ENCODE measurements around the gene TMEM143.
A peak's percentile ranks its signal among the peaks of the same experiment; 100 is the strongest.

The TMEM143 gene

DNA sequence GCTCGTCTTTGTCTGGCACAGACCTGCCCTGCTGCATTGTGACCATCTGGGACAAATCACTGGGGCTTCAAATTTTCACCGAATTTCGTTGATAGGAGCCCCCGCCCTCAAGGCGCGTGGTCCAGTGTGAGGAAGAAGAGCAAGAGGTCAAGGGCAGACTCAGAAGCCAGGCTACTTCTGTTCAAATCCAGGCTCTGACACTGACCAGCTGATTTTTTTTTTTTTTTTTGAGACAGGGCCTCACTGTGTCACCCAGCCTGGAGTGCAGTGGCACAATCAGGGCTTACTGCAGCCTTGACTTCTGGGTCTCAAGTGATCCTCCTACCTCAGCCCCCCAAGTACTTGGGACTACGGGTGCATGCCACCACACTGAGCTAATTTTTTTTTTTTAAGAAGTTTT, 7.6 kb upstream of the TMEM143 start:
- TF ChIP-seq, protein P1, sequence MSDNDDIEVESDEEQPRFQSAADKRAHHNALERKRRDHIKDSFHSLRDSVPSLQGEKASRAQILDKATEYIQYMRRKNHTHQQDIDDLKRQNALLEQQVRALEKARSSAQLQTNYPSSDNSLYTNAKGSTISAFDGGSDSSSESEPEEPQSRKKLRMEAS (IDR thresholded peaks at IDR 0.05; ENCODE audit: low read depth, low read length): no peak
- TF ChIP-seq MYC (IDR thresholded peaks at IDR 0.05; ENCODE audit: low read depth, low read length): no peak

DNA sequence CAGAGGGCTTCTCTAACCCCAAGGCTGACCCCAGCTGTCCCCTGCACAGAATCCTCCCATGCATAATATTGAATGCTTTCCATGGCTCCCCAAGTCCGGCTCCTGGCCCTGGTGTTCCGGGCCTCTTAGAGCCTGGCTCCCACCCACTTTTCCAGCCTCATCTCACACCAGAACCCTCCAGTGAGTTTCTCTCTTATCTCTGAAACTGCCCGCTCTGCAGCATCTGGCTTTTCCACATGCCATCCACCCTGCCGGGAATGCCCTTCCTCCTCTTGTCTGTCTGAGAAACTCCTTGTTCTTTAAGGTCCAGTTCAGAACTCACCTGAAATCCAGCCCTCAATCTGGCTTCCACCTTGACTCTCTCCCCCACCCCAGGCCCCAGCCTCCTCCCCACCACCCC, 7.2 kb upstream of the TMEM143 start:
- no peak overlapping the region for H3K4me3 ChIP-seq (ENCODE audit: low read depth, low read length)
- DNase-seq (ENCODE audit: low read depth): no peak
- no peak for TF ChIP-seq MYC (IDR thresholded peaks at IDR 0.05; ENCODE audit: low read depth, low read length)
- TF ChIP-seq, protein P2, sequence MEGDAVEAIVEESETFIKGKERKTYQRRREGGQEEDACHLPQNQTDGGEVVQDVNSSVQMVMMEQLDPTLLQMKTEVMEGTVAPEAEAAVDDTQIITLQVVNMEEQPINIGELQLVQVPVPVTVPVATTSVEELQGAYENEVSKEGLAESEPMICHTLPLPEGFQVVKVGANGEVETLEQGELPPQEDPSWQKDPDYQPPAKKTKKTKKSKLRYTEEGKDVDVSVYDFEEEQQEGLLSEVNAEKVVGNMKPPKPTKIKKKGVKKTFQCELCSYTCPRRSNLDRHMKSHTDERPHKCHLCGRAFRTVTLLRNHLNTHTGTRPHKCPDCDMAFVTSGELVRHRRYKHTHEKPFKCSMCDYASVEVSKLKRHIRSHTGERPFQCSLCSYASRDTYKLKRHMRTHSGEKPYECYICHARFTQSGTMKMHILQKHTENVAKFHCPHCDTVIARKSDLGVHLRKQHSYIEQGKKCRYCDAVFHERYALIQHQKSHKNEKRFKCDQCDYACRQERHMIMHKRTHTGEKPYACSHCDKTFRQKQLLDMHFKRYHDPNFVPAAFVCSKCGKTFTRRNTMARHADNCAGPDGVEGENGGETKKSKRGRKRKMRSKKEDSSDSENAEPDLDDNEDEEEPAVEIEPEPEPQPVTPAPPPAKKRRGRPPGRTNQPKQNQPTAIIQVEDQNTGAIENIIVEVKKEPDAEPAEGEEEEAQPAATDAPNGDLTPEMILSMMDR (IDR thresholded peaks at IDR 0.05; ENCODE audit: low read depth, low read length): no peak
- TF ChIP-seq, protein P1 (IDR thresholded peaks at IDR 0.05; ENCODE audit: low read depth, low read length): no peak
- no peak for TF ChIP-seq POLR2A (IDR thresholded peaks at IDR 0.05; ENCODE audit: extremely low read depth, insufficient read length)

More for the DNA sequence above, 7.6 kb upstream of the TMEM143 start:
- H3K4me3 ChIP-seq (ENCODE audit: low read depth, low read length): no peak overlapping the region
- DNase-seq (ENCODE audit: low read depth): no peak

DNA sequence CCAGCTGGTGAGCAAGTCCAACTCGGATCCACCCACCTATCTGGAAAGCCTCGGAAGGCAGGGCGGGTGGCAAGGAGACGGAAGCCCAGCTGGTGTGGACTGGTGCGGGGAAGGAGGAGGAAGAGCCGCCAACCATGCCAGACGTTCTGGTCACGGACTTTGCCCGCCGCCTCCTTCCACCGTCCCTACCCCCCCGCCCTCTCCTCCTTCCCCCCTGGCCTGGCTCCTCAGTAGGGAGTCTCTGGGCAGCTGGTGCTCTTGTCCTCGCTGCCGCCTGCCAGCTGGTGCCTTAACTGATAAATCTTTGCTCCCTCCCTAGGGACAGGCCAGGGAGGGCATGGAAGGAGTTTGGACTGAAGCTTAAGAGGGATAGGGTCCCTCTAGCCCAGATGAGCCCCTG, 5.2 kb upstream of the TMEM143 start:
- H3K4me3 ChIP-seq (ENCODE audit: low read depth, low read length): no peak overlapping the region
- no peak for DNase-seq (ENCODE audit: low read depth)
- TF ChIP-seq POLR2A (IDR thresholded peaks at IDR 0.05; ENCODE audit: extremely low read depth, insufficient read length) (no peak), MYC (IDR thresholded peaks at IDR 0.05; ENCODE audit: low read depth, low read length) (no peak)
- TF ChIP-seq, protein P2 (IDR thresholded peaks at IDR 0.05; ENCODE audit: low read depth, low read length): no peak
- TF ChIP-seq, protein P1 (IDR thresholded peaks at IDR 0.05; ENCODE audit: low read depth, low read length): no peak

DNA sequence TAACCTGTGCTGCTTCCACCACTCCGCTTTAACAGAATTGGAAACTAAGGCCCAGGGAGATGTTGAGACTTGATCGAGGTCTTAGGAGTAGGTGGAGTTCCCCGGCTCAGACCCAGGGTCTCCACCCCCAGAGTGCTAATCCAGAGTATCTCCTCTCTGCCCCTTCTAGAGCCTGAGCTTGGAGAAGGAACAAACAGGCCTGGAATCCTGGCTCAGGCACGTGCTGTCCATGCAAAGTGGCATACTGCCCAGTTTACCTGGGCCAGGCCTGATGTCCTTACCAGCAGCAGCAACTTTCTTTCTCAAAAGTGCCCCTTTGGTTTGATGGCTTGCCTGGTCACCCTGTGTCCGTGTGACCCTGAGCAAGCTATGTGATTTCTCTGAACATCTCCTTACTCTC, 4.1 kb upstream of the TMEM143 start:
- TF ChIP-seq MYC (IDR thresholded peaks at IDR 0.05; ENCODE audit: low read depth, low read length): no peak
- no peak for TF ChIP-seq POLR2A (IDR thresholded peaks at IDR 0.05; ENCODE audit: extremely low read depth, insufficient read length)
- TF ChIP-seq, protein P2 (IDR thresholded peaks at IDR 0.05; ENCODE audit: low read depth, low read length): no peak
- TF ChIP-seq, protein P1 (IDR thresholded peaks at IDR 0.05; ENCODE audit: low read depth, low read length): no peak
- H3K4me3 ChIP-seq (ENCODE audit: low read depth, low read length): no peak overlapping the region
- DNase-seq (ENCODE audit: low read depth): no peak

DNA sequence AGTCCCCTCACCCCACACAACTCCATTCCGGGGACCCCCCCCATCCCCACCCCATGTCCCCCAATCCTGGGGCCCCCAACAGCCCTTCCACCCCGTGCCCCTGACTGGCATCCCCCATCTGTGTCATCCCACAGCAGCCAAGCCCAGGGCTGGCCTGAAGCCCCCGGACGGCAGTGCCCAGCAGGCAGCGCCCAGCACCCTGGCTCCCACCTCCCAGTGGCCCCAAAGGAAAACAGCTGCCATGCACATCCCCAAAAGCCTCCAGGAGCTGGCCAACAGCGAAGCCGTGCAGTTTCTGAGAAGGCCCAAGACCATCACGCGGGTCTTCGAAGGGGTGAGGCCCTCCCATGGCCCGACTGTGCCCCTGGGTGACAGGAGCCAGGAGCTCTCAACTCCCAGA, 1.9 kb upstream of the TMEM143 start:
- TF ChIP-seq, protein P2 (IDR thresholded peaks at IDR 0.05; ENCODE audit: low read depth, low read length): no peak
- TF ChIP-seq POLR2A (IDR thresholded peaks at IDR 0.05; ENCODE audit: extremely low read depth, insufficient read length): no peak
- TF ChIP-seq, protein P1 (IDR thresholded peaks at IDR 0.05; ENCODE audit: low read depth, low read length): no peak
- no peak for TF ChIP-seq MYC (IDR thresholded peaks at IDR 0.05; ENCODE audit: low read depth, low read length)
- no peak for DNase-seq (ENCODE audit: low read depth)
- no peak overlapping the region for H3K4me3 ChIP-seq (ENCODE audit: low read depth, low read length)

DNA sequence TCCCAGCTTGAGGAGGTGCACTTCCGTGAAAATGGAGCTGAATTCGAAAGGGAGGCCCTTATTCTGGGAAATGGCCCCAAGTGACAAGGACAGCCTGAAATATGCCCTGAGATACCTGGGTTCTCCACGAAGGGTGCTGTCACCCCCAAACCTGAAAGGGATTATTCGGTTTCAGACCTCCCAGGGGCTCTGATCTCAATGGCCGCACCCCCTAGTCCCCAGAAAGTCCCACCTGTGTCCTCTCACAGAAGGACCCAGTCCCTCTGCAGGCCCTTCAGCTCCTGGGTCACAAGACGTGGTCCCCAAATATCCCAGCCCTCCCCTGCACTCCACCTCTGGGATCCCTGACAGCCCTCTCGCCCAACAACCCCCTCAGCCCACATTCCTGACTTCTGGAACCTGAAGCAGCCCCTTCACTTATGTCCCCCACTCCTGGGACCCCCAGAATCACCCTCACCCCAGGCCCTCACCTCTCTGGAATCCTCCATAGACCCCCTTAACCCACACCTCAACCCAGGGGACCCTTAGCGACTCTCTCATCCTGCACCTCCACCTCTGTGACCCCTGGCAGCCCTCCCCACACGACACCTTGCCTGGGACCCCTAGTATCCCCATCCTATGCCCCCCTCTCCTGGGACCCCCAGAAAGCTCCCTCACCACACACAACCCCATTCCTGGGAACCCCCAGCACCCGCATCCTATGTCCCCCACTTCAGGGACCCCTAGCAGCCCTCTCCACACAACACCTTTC, 1.0 kb upstream of the TMEM143 start:
- peak; percentile 50 for DNase-seq (ENCODE audit: low read depth)
- H3K4me3 ChIP-seq (ENCODE audit: low read depth, low read length): peak overlapping the region; percentile 43
- TF ChIP-seq POLR2A (IDR thresholded peaks at IDR 0.05; ENCODE audit: extremely low read depth, insufficient read length) (no peak), MYC (IDR thresholded peaks at IDR 0.05; ENCODE audit: low read depth, low read length) (no peak)
- TF ChIP-seq, protein P1 (IDR thresholded peaks at IDR 0.05; ENCODE audit: low read depth, low read length): no peak
- TF ChIP-seq, protein P2 (IDR thresholded peaks at IDR 0.05; ENCODE audit: low read depth, low read length): no peak
